ENCODE data around the gene KCNH1. TPM values are rescaled to one million over a fixed set of nuclear protein-coding genes. Genes with fewer than 3 reads are reported as not detected.

KCNH1 gene
- total RNA-seq, 1 experiment from 2014 or later: not detected

DNA sequence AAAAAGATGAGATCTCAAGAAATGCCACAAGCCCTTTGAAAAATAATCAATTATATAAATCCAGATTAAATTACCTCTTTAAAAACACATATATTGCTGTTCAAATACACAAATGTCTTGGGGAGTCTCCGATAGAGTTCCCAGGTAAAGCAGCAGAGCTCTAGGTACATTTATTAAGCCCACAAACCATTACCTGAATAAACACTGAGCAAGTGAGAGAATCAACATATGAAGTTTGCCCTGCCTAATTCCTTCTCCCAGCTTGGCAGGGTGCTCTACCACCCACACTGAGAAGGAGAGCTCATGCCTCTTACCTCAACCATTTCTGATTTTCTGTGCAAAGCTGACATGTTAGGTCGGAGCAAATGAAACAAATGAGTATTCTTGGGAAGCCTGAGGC is 402.4 kb downstream of the KCNH1 start (continued):
- no peak for TF ChIP-seq POLR2AphosphoS5 (IDR thresholded peaks at IDR 0.05; ENCODE audit: low read depth, low read length)
- no peak for TF ChIP-seq ZNF274 (IDR thresholded peaks at IDR 0.05; ENCODE audit: low read depth, low read length)
- TF ChIP-seq CEBPB (IDR thresholded peaks at IDR 0.05; ENCODE audit: low read depth): no peak

DNA sequence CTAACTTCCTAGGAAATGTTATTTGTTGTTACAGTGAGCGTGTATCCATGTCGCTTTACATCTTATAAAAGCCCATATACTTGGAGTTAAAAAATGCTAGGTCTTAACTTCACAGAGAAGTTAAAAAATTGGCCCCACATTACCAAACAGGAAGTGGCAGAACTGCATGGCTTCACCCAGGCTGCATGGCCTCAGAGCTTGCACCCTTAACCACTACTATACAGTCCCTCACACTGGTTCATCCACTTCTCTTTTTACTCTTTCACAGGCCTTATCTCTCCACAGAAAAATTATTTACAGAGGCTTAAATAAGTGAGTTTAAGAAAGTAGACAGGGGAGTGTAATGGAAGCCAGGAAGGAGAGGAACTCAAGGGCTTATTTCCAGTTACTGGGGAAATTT is 402.8 kb downstream of the KCNH1 start:
- no peak for ATAC-seq
- no TSS peak for BruUV-seq (replicated peaks)
- RAD21 ChIA-PET (ENCODE audit: low non-redundant PET in 1 of 2, low total read pairs in 2 of 2, uncharacterized antibody in 2 of 2, unreplicated experiment in 2 of 2): no interaction called here

DNA sequence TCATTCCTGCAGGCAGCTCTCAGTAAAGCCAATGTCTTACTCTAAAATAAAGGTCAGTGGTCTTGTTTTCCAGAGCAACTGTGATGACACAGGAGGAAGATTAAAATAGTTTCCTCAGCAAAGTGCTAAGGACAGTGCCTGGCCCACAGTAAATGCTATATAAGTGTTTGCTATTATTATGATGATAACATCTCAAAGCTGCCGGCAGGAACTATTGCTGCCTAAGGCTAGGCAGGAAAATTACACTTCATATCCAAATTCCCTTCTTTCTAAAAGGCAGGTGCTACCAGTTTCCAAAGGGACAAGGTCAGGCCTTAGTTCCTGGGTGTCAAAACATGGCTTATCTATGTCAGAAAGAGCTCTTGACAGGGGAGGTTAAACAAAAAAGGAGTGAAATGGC is 403.9 kb downstream of the KCNH1 start:
- ChIA-PET POLR2A (no interaction called here), CTCF (no interaction called here), RAD21 (ENCODE audit: low non-redundant PET in 1 of 2, low total read pairs in 2 of 2, uncharacterized antibody in 2 of 2, unreplicated experiment in 2 of 2) (no interaction called here)
- no peaks in the 10 kb centered on the region for H3K9me2 ChIP-seq (ENCODE audit: insufficient read depth)
- no peak for DNase-seq (ENCODE audit: low read depth, low spot score)
- H3K4me2 ChIP-seq (ENCODE audit: low read length): no peak overlapping the region
- H4K20me1 ChIP-seq (ENCODE audit: insufficient read depth): no peaks in the 10 kb centered on the region; the same call in 1 of the 2 replicates
- H2AFZ ChIP-seq (ENCODE audit: low read depth, low read length, poor library complexity, severe bottlenecking): no peak overlapping the region
- no peaks in the 10 kb centered on the region for H3K9me3 ChIP-seq (ENCODE audit: control insufficient read depth in 1 of 2, insufficient read depth in 1 of 2, low read depth in 1 of 2, low read length in 2 of 2)
- ATAC-seq: no peak
- peaks cover 22% of the 10 kb centered on the region for H3K27me3 ChIP-seq (ENCODE audit: insufficient read depth, low read length)
- H3K4me3 ChIP-seq (replicated peaks in 1 of 2; ENCODE audit: low read depth in 1 of 2, low read length in 2 of 2): no peak overlapping the region
- no TSS peak for BruUV-seq (replicated peaks)
- H3K9ac ChIP-seq (ENCODE audit: low read length): no peak overlapping the region
- no peak overlapping the region for H3K27ac ChIP-seq (ENCODE audit: low read depth, low read length)
- H3K4me1 ChIP-seq (ENCODE audit: control insufficient read depth in 1 of 2, insufficient read depth in 2 of 2, low read length in 2 of 2): no peaks in the 10 kb centered on the region
- no peaks in the 10 kb centered on the region for H3K36me3 ChIP-seq (ENCODE audit: control insufficient read depth in 1 of 2, insufficient read depth in 2 of 2, low read length in 2 of 2)
- no peaks in the 10 kb centered on the region for H3K79me2 ChIP-seq (ENCODE audit: insufficient read depth, low read length)
- TF ChIP-seq SRF (IDR thresholded peaks at IDR 0.05; ENCODE audit: low read depth) (no peak), POLR2AphosphoS5 (IDR thresholded peaks at IDR 0.05; ENCODE audit: low read depth, low read length) (no peak)
- intact Hi-C loops (cut with micrococcal nuclease): no loop called here

More for the DNA sequence above, 402.8 kb downstream of the KCNH1 start:
- Histone ChIP-seq H3K36me3 (ENCODE audit: control insufficient read depth in 1 of 2, insufficient read depth in 2 of 2, low read length in 2 of 2) (no peaks in the 10 kb centered on the region), H3K4me3 (replicated peaks in 1 of 2; ENCODE audit: low read depth in 1 of 2, low read length in 2 of 2) (no peak overlapping the region), H3K27me3 (ENCODE audit: insufficient read depth, low read length) (peaks cover 22% of the 10 kb centered on the region), H2AFZ (ENCODE audit: low read depth, low read length, poor library complexity, severe bottlenecking) (no peak overlapping the region), H3K79me2 (ENCODE audit: insufficient read depth, low read length) (no peaks in the 10 kb centered on the region), H3K9ac (ENCODE audit: low read length) (no peak overlapping the region), H3K4me1 (ENCODE audit: control insufficient read depth in 1 of 2, insufficient read depth in 2 of 2, low read length in 2 of 2) (no peaks in the 10 kb centered on the region), H3K27ac (ENCODE audit: low read depth, low read length) (no peak overlapping the region), H3K9me3 (ENCODE audit: control insufficient read depth in 1 of 2, insufficient read depth in 1 of 2, low read depth in 1 of 2, low read length in 2 of 2) (no peaks in the 10 kb centered on the region), H4K20me1 (ENCODE audit: insufficient read depth) (no peaks in the 10 kb centered on the region; the same call in 1 of the 2 replicates), H3K4me2 (ENCODE audit: low read length) (no peak overlapping the region), H3K9me2 (ENCODE audit: insufficient read depth) (no peaks in the 10 kb centered on the region)
- no peak for DNase-seq (ENCODE audit: low read depth, low spot score)
- POLR2A ChIA-PET: no interaction called here
- intact Hi-C loops (cut with micrococcal nuclease): no loop called here
- TF ChIP-seq FOSL1 (IDR thresholded peaks at IDR 0.05; ENCODE audit: low read depth): no peak
- no peak for TF ChIP-seq SIN3A (IDR thresholded peaks at IDR 0.05; ENCODE audit: low read depth)
- no peak for TF ChIP-seq EZH2 (IDR thresholded peaks at IDR 0.05)
- no peak for TF ChIP-seq CBX3 (IDR thresholded peaks at IDR 0.05; ENCODE audit: low read depth)
- TF ChIP-seq POLR2AphosphoS5 (IDR thresholded peaks at IDR 0.05; ENCODE audit: low read depth, low read length): no peak
- TF ChIP-seq CEBPB (IDR thresholded peaks at IDR 0.05; ENCODE audit: low read depth): no peak
- TF ChIP-seq, protein P1, sequence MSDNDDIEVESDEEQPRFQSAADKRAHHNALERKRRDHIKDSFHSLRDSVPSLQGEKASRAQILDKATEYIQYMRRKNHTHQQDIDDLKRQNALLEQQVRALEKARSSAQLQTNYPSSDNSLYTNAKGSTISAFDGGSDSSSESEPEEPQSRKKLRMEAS (IDR thresholded peaks at IDR 0.05): no peak
- no peak for TF ChIP-seq EZH2phosphoT487 (IDR thresholded peaks at IDR 0.05; ENCODE audit: borderline replicate concordance)
- CTCF ChIA-PET: no interaction called here

Measured in HCT116 (cell line).